K562 (cell line): ENCODE results near the gene N4BP3.
A peak's percentile ranks its signal among the peaks of the same experiment; 100 is the strongest.
"Not testable (repeated sequence)": the region's sequence is repeated elsewhere in the genome, so short reads cannot be mapped to it uniquely, and the experiment has no call there.

Source experiments
- CBFA2T3 ChIP-seq: fragments of 450-650 bp; IDR thresholded peaks from 2 replicates; pipeline ENCODE4 v1.6.1; 2017
- CTCF ChIP-seq, 3 experiments: IDR thresholded peaks in 2 of 3; conservative IDR thresholded peaks in 1 of 3; 2 replicates each; pipeline ENCODE4 v1.5.1; 2011 to 2012; ENCODE audit warnings: low read length in 3 of 3, mild to moderate bottlenecking in 3 of 3, control low read depth in 2 of 3, improper control_type of control experiment in 1 of 3, inconsistent platforms in 1 of 3, low read depth in 1 of 3, mixed read lengths in 1 of 3, moderate library complexity in 1 of 3; ENCODE audit not compliant: insufficient read depth in 2 of 3
- HMG20A ChIP-seq: fragments of 450-650 bp; formaldehyde crosslinking; conservative IDR thresholded peaks from 2 replicates; pipeline ENCODE4 v1.4.0; 2020; ENCODE audit warnings: mild to moderate bottlenecking, mixed read lengths
- POLR2AphosphoS2 ChIP-seq: IDR thresholded peaks from 2 replicates; pipeline ENCODE4 v1.6.1; 2012; ENCODE audit warnings: low read length, improper control_type of control experiment
- PTBP1 ChIP-seq: fragments of 200-400 bp; formaldehyde crosslinking; IDR thresholded peaks from 2 replicates; pipeline ENCODE4 v1.6.1; 2017; ENCODE audit warnings: low read depth, low read length
- SMAD3 ChIP-seq: fragments of 450-650 bp; formaldehyde crosslinking; conservative IDR thresholded peaks from 2 replicates; pipeline ENCODE4 v1.4.0; 2020; ENCODE audit warnings: mild to moderate bottlenecking
- SMC3 ChIP-seq: conservative IDR thresholded peaks from 2 replicates; pipeline ENCODE4 v1.6.1; 2011; ENCODE audit warnings: low read depth, low read length, improper control_type of control experiment; ENCODE audit not compliant: insufficient read depth
- TF ChIP-seq, protein P1 (sequence below): sonication (generic); formaldehyde crosslinking; IDR thresholded peaks from 2 replicates; pipeline ENCODE4 v1.8.0; 2022; ENCODE audit warnings: missing genetic modification reagents, mild to moderate bottlenecking, borderline replicate concordance

- 0 out of 2 replicates have a peak, but pooled peaks have one; percentile 43 for TF ChIP-seq PTBP1
- TF ChIP-seq POLR2AphosphoS2; SMC3; HMG20A; CTCF (IDR thresholded peaks at IDR 0.05 in 2 of 3, conservative IDR thresholded peaks at IDR 0.05 in 1 of 3; ENCODE audit: insufficient read depth in 2 of 3, low read depth in 1 of 3, low read length in 3 of 3): not testable (repeated sequence)
- TF ChIP-seq, protein P1, sequence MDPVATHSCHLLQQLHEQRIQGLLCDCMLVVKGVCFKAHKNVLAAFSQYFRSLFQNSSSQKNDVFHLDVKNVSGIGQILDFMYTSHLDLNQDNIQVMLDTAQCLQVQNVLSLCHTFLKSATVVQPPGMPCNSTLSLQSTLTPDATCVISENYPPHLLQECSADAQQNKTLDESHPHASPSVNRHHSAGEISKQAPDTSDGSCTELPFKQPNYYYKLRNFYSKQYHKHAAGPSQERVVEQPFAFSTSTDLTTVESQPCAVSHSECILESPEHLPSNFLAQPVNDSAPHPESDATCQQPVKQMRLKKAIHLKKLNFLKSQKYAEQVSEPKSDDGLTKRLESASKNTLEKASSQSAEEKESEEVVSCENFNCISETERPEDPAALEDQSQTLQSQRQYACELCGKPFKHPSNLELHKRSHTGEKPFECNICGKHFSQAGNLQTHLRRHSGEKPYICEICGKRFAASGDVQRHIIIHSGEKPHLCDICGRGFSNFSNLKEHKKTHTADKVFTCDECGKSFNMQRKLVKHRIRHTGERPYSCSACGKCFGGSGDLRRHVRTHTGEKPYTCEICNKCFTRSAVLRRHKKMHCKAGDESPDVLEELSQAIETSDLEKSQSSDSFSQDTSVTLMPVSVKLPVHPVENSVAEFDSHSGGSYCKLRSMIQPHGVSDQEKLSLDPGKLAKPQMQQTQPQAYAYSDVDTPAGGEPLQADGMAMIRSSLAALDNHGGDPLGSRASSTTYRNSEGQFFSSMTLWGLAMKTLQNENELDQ (CRISPR knock-in tag), result not testable (repeated sequence)
- peak; percentile 98 for TF ChIP-seq CBFA2T3
- TF ChIP-seq SMAD3 (CRISPR knock-in tag), result 0 out of 2 replicates have a peak, but pooled peaks have one; percentile 20
Measured at GRCh38 chr5:178127300-178128009, 14.1 kb downstream of the N4BP3 start.
